Measurements from ENCODE around the gene RNF213.
"Not testable (repeated sequence)": the region's sequence is repeated elsewhere in the genome, so short reads cannot be mapped to it uniquely, and the experiment has no call there.

The RNF213 gene

GRCh38 chr17:80295146-80295545 is 34.5 kb downstream of the RNF213 start:
- DNase-seq (ENCODE audit: low spot score), result no peak

- no peak for DNase-seq (ENCODE audit: low spot score)
Measured at GRCh38 chr17:80295559-80295958, 34.9 kb downstream of the RNF213 start.

- DNase-seq (ENCODE audit: low spot score), result no peak
Measured at GRCh38 chr17:80296221-80296620, 35.6 kb downstream of the RNF213 start.

GRCh38 chr17:80297996-80298560 is 37.4 kb downstream of the RNF213 start:
- no peak for DNase-seq (ENCODE audit: low spot score)

GRCh38 chr17:80299350-80300100 is 38.9 kb downstream of the RNF213 start:
- DNase-seq (ENCODE audit: low spot score), result not testable (repeated sequence)

GRCh38 chr17:80300756-80301155 is 40.1 kb downstream of the RNF213 start:
- not testable (repeated sequence) for DNase-seq (ENCODE audit: low spot score)

GRCh38 chr17:80303824-80304223 is 43.2 kb downstream of the RNF213 start:
- DNase-seq (ENCODE audit: low spot score), result no peak

GRCh38 chr17:80307994-80308691 is 47.5 kb downstream of the RNF213 start:
- DNase-seq (ENCODE audit: low spot score), result no peak

GRCh38 chr17:80308692-80309517 is 48.3 kb downstream of the RNF213 start:
- DNase-seq (ENCODE audit: low spot score), result no peak

- DNase-seq (ENCODE audit: low spot score), result no peak
Measured at GRCh38 chr17:80311216-80311827, 50.7 kb downstream of the RNF213 start.

- no peak for DNase-seq (ENCODE audit: low spot score)
Measured at GRCh38 chr17:80312621-80313135, 52.0 kb downstream of the RNF213 start.

GRCh38 chr17:80313160-80313829 is 52.6 kb downstream of the RNF213 start:
- no peak for DNase-seq (ENCODE audit: low spot score)

GRCh38 chr17:80313946-80314345 is 53.3 kb downstream of the RNF213 start:
- not testable (repeated sequence) for DNase-seq (ENCODE audit: low spot score)

- DNase-seq (ENCODE audit: low spot score), result no peak
Measured at GRCh38 chr17:80315517-80316182, 55.0 kb downstream of the RNF213 start.

GRCh38 chr17:80316431-80316830 is 55.8 kb downstream of the RNF213 start:
- DNase-seq (ENCODE audit: low spot score), result no peak

GRCh38 chr17:80316927-80317705 is 56.5 kb downstream of the RNF213 start:
- DNase-seq (ENCODE audit: low spot score), result no peak

- no peak for DNase-seq (ENCODE audit: low spot score)
Measured at GRCh38 chr17:80317706-80317980, 57.0 kb downstream of the RNF213 start.

GRCh38 chr17:80318166-80318565 is 57.5 kb downstream of the RNF213 start:
- DNase-seq (ENCODE audit: low spot score), result no peak

GRCh38 chr17:80319262-80319998 is 58.8 kb downstream of the RNF213 start:
- DNase-seq (ENCODE audit: low spot score), result no peak
